ENCODE data around the gene FGF2. TPM values are rescaled to one million over a fixed set of nuclear protein-coding genes. Genes with fewer than 3 reads are reported as not detected.

Gene FGF2
- total and polyA plus RNA-seq, 4 donors = 0.52 to 1.4 (median 0.98) TPM

- Histone ChIP-seq H3K9ac (ENCODE audit: low read depth in 1 of 2, low read length in 2 of 2) (no peak overlapping the region), H3K27me3 (ENCODE audit: control insufficient read depth in 4 of 4, insufficient read depth in 4 of 4, low read length in 3 of 4) (no peaks in the 10 kb centered on the region)
- WGBS = 91% methylated on average over 3 of the region's 3 CpGs
Observed at GRCh38 chr4:122900314-122900713, 73.7 kb downstream of the FGF2 start.

GRCh38 chr4:122901247-122902010 is 74.8 kb downstream of the FGF2 start:
- Histone ChIP-seq H3K36me3 (ENCODE audit: control insufficient read depth in 4 of 4, insufficient read depth in 3 of 4, low read depth in 1 of 4, low read length in 3 of 4) (peaks cover 0 to 4% (median 2%) of the 10 kb centered on the region in 4 donors), H3K4me3 (ENCODE audit: low read depth in 1 of 3, low read length in 3 of 3) (no peak overlapping the region), H3K27ac (ENCODE audit: low read depth in 1 of 2, low read length in 2 of 2) (no peak overlapping the region), H3K9ac (ENCODE audit: low read depth in 1 of 2, low read length in 2 of 2) (no peak overlapping the region), H3K9me3 (ENCODE audit: control insufficient read depth in 4 of 4, low read length in 3 of 4) (no peaks in the 10 kb centered on the region), H3K4me1 (ENCODE audit: control insufficient read depth in 4 of 4, insufficient read depth in 4 of 4, low read length in 3 of 4) (peaks cover 0 to 2% (median under 1%) of the 10 kb centered on the region in 4 donors), H3K27me3 (ENCODE audit: control insufficient read depth in 4 of 4, insufficient read depth in 4 of 4, low read length in 3 of 4) (no peaks in the 10 kb centered on the region)
- 85% methylated on average over 2 of the region's 2 CpGs for WGBS
- DNase-seq (ENCODE audit: low spot score) = no peak
- TF ChIP-seq TAF1 (conservative IDR thresholded peaks at IDR 0.05) (no peak), EGR1 (IDR thresholded peaks at IDR 0.05; ENCODE audit: low read depth in 2 of 2) (no peak), ZBTB33 (IDR thresholded peaks at IDR 0.05) (no peak), FOXA2 (IDR thresholded peaks at IDR 0.05) (no peak), REST (IDR thresholded peaks at IDR 0.05) (no peak), FOXA1 (IDR thresholded peaks at IDR 0.05) (no peak), GABPA (IDR thresholded peaks at IDR 0.05 in 1 of 2, conservative IDR thresholded peaks at IDR 0.05 in 1 of 2) (no peak), ATF3 (IDR thresholded peaks at IDR 0.05) (no peak), HNF4G (IDR thresholded peaks at IDR 0.05) (no peak)

More at GRCh38 chr4:122900314-122900713, 73.7 kb downstream of the FGF2 start:
- TF ChIP-seq MAX (IDR thresholded peaks at IDR 0.05) (no peak), CTCF (IDR thresholded peaks at IDR 0.05; ENCODE audit: low read depth, low read length, missing input control) (no peak), RXRA (IDR thresholded peaks at IDR 0.05) (no peak), TAF1 (conservative IDR thresholded peaks at IDR 0.05) (no peak), EGR1 (IDR thresholded peaks at IDR 0.05; ENCODE audit: low read depth in 2 of 2) (no peak), YY1 (IDR thresholded peaks at IDR 0.05) (no peak), SP1 (IDR thresholded peaks at IDR 0.05) (no peak), HNF4G (IDR thresholded peaks at IDR 0.05) (no peak), ZBTB33 (IDR thresholded peaks at IDR 0.05) (no peak), ATF3 (IDR thresholded peaks at IDR 0.05) (no peak), FOXA2 (IDR thresholded peaks at IDR 0.05) (no peak)
- Histone ChIP-seq H3K4me1 (ENCODE audit: control insufficient read depth in 4 of 4, insufficient read depth in 4 of 4, low read length in 3 of 4) (peaks cover 3 to 10% (median 8%) of the 10 kb centered on the region in 4 donors), H3K9me3 (ENCODE audit: control insufficient read depth in 4 of 4, low read length in 3 of 4) (no peaks in the 10 kb centered on the region), H3K27ac (ENCODE audit: low read depth in 1 of 2, low read length in 2 of 2) (no peak overlapping the region), H3K36me3 (ENCODE audit: control insufficient read depth in 4 of 4, insufficient read depth in 3 of 4, low read depth in 1 of 4, low read length in 3 of 4) (peaks cover 0 to 4% (median 2%) of the 10 kb centered on the region in 4 donors), H3K4me3 (ENCODE audit: low read depth in 1 of 3, low read length in 3 of 3) (no peak overlapping the region)
- DNase-seq (ENCODE audit: low spot score) = no peak

Data from liver (tissue), 9 donors.